HG03378 (cell line): ENCODE data around the gene IL1R2.

Experiments
- ATAC-seq: cut with Tn5 transposase; IDR thresholded peaks from one replicate; pipeline ENCODE4 v1.9.1; 2021; ENCODE audit warnings: mild to moderate bottlenecking, moderate library complexity; ENCODE audit not compliant: unreplicated experiment

The IL1R2 gene

GRCh38 chr2:102018823-102019445, 27.2 kb downstream of the IL1R2 start:
- no peak for ATAC-seq

GRCh38 chr2:102020596-102021170, 28.9 kb downstream of the IL1R2 start:
- peak; percentile 51 for ATAC-seq

GRCh38 chr2:102021779-102022178, 30.0 kb downstream of the IL1R2 start:
- ATAC-seq, result no peak

GRCh38 chr2:102022884-102023539, 31.3 kb downstream of the IL1R2 start:
- no peak for ATAC-seq

GRCh38 chr2:102024410-102024809, 32.6 kb downstream of the IL1R2 start:
- no peak for ATAC-seq

- ATAC-seq, result peak; percentile 77
These were observed 33.3 kb downstream of the IL1R2 start for GRCh38 chr2:102025016-102025501.

DNA sequence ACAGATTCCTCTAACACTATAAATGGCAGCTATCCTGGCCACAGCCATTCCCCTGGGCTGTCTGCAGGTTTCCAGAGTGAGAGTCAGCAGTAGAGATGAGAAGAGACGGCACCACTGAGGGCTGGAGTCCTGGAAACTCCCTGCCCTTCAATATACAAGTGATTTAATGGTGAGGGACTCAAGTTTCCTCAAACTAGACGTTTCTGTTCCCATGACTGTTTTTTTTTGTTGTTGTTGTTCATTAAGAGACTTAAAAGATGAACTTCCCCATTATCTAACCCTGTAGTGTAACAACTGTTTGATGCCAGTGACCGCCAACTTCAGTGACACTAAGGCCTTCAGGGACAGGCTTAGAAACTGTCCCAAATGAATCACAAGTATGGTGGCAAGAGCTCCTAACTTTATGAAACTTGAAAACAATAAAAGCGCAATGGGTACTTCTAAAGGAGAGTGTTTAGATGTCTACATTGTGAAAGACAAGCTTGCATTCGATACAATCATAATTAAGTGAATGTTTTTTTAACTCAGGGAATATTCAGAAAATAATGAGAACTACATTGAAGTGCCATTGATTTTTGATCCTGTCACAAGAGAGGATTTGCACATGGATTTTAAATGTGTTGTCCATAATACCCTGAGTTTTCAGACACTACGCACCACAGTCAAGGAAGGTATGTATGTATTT, 34.0 kb downstream of the IL1R2 start:
- peak; percentile 67 for ATAC-seq

DNA sequence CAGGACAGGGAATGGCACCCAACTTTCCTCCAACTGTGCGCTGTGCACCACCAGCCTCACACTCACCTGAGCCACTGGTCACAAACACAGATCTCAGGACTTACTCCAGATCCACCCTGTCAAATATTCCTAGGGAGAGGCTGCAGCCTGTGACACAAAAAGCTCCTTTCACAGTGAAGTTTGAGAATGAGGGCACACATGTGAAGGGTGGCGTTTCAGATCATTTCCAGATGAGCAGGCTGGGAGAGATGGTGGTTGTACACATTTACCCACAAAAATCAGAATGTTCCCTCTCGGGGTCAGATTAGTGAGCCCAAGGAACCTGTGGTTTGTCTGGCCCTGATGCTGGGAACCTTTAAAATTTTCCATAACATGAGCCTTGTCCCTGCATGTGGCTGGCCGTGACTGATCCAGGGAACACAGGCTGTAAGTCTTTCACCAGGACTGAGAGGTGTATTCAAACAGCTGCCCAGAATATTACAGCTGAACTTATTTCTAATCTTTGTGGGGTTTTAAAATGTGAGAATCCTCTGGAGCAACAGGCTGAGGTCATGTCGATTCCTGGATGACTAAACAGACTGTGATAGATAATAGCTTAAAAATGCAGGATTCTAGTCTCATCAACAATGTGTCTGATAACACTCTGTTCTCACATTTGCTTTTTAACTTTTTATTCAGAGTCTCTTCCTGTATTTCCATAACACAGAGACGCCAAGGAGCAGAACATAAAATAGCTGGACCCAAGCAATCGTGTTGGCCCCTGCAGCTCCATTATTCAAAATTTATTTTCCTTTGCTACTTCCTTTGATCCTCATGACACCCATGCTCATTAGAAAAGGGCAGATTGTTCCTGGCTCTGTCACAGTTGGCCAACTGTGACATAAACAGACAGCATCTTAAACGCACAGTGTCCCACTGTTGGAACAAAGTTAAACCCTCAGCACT, 35.5 kb downstream of the IL1R2 start:
- no peak for ATAC-seq

- no peak for ATAC-seq
These were observed 36.7 kb downstream of the IL1R2 start for GRCh38 chr2:102028470-102028869.

GRCh38 chr2:102029405-102029804, 37.6 kb downstream of the IL1R2 start:
- no peak for ATAC-seq

DNA sequence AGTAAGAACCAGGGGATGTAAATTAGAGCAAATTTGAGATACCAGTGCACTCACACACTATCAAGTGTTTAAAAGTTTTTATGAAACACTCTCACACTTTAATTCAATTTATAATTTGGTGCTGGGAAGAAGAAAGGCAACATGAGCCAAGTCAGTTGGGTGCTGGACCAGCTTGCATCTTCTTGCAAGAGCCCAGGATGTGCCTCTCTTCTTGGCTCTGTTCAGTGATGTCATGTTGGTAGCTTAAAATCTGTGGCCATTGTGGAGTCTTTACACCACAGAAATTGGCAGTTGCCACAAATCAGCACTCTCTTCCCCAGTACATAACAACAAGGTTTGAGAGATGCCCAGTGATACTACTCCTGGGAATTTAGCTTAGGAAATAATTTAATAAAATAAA, 38.2 kb downstream of the IL1R2 start:
- no peak for ATAC-seq

GRCh38 chr2:102030502-102030854, 38.7 kb downstream of the IL1R2 start:
- ATAC-seq, result no peak

GRCh38 chr2:102030855-102031527, 39.2 kb downstream of the IL1R2 start:
- no peak for ATAC-seq

- ATAC-seq, result no peak
These were observed 40.7 kb downstream of the IL1R2 start for GRCh38 chr2:102032368-102033030.

GRCh38 chr2:102033031-102033749, 41.4 kb downstream of the IL1R2 start:
- peak; percentile 89 for ATAC-seq

DNA sequence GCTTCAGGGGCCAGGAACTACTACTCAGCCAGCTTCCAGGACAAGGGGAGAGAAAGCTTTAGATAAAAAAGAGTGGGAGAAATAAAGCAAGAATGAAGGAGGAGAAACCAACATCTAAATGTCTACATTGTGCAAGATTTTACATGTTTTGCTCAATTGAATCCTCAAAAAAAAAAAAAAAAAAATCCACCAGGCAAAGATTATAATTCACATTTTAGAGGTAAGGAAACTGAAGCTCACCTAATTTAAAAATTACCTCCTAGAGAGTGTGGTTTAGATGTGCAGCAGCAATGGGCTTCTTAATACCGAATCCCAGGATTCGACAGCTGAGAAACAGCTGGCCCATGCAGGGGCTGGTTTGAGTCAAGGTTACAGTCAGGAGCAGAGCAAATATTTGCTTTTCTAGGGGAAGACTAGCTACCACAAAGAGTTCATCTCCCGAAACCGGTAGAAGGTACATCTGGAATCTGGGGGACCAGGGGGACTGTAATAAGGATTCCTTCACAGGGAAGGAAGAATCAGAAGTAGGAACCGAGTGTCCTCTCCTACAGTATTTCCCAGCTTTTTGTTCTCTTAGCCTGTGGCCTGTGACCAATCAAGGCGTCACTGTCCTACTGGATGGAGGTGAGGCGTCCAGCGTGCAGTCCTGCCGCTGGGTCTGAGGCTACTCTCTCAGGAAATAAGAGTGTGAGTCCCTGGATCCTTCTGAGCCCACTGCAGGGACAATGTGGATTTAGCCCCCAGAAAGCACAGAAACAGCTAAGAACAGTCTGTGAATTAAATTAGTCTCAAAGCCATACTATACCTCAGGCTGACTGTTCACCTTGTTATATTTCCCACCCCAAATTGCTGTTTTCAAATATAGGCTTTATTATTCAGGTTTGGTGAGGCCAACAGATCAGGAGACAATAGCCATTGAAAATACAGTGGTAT, 42.3 kb downstream of the IL1R2 start:
- ATAC-seq, result no peak

GRCh38 chr2:102034683-102035548, 43.2 kb downstream of the IL1R2 start:
- no peak for ATAC-seq
